Measurements from ENCODE around the gene ABCA8. TPM values are rescaled to one million over a fixed set of nuclear protein-coding genes. Genes with fewer than 3 reads are reported as not detected.

ABCA8 gene
- total RNA-seq, 1 donor from 2014 or later: not detected

GRCh38 chr17:68822719-68823289, 132.4 kb downstream of the ABCA8 start:
- Histone ChIP-seq H2AFZ (ENCODE audit: low read depth, low read length) (no peak overlapping the region), H4K20me1 (ENCODE audit: insufficient read depth, low read length) (no peaks in the 10 kb centered on the region), H3K4me2 (ENCODE audit: low read length) (peak overlapping the region; percentile 63), H3K4me3 (ENCODE audit: insufficient read depth, low read depth, low read length) (no peak overlapping the region), H3K4me1 (ENCODE audit: insufficient read depth, low read length) (peaks cover 26% of the 10 kb centered on the region), H3K27ac (ENCODE audit: low read depth, low read length) (no peak overlapping the region), H3K27me3 (ENCODE audit: insufficient read depth, low read length) (no peaks in the 10 kb centered on the region), H3K36me3 (ENCODE audit: insufficient read depth, low read length) (no peaks in the 10 kb centered on the region), H3K9ac (ENCODE audit: low read length) (no peak overlapping the region), H3K9me3 (ENCODE audit: insufficient read depth, low read depth, low read length) (no peaks in the 10 kb centered on the region), H3K79me2 (ENCODE audit: insufficient read depth, low read length) (no peaks in the 10 kb centered on the region)
- no peaks in the 10 kb centered on the region for H3K27me3 Mint-ChIP-seq (ENCODE audit: low read depth, unreplicated experiment)
- no peak for DNase-seq (ENCODE audit: low read depth)
- H3K9me3 Mint-ChIP-seq (ENCODE audit: unreplicated experiment): peaks cover under 1% of the 10 kb centered on the region
- TF ChIP-seq EZH2 (IDR thresholded peaks at IDR 0.05; ENCODE audit: insufficient read depth, low read length) (no peak), CTCF (IDR thresholded peaks at IDR 0.05; ENCODE audit: insufficient read depth, low read depth, low read length) (no peak)
- H3K27ac Mint-ChIP-seq (ENCODE audit: unreplicated experiment): no peak overlapping the region
- H3K4me1 Mint-ChIP-seq (ENCODE audit: low read depth, unreplicated experiment): peaks cover 18% of the 10 kb centered on the region
- H3K36me3 Mint-ChIP-seq (ENCODE audit: low read depth, unreplicated experiment): no peaks in the 10 kb centered on the region
- no peak overlapping the region for H3K4me3 Mint-ChIP-seq (ENCODE audit: unreplicated experiment)
- no peak for FAIRE-seq

- no peak overlapping the region for H3K27ac Mint-ChIP-seq (ENCODE audit: unreplicated experiment)
- no peak for FAIRE-seq
- DNase-seq (ENCODE audit: low read depth): peak; percentile 96
Observed at GRCh38 chr17:68821860-68822696, 133.1 kb downstream of the ABCA8 start.

More at GRCh38 chr17:68821860-68822696, 133.1 kb downstream of the ABCA8 start:
- H3K27ac ChIP-seq (ENCODE audit: low read depth, low read length): no peak overlapping the region
- peaks cover 18% of the 10 kb centered on the region for H3K4me1 Mint-ChIP-seq (ENCODE audit: low read depth, unreplicated experiment)
- H3K27me3 ChIP-seq (ENCODE audit: insufficient read depth, low read length): no peaks in the 10 kb centered on the region
- TF ChIP-seq EZH2 (IDR thresholded peaks at IDR 0.05; ENCODE audit: insufficient read depth, low read length) (no peak), CTCF (IDR thresholded peaks at IDR 0.05; ENCODE audit: insufficient read depth, low read depth, low read length) (no peak)
- peak overlapping the region; percentile 63 for H3K4me2 ChIP-seq (ENCODE audit: low read length)
- H3K36me3 Mint-ChIP-seq (ENCODE audit: low read depth, unreplicated experiment): no peaks in the 10 kb centered on the region
- H3K4me3 Mint-ChIP-seq (ENCODE audit: unreplicated experiment): no peak overlapping the region
- no peak overlapping the region for H3K9ac ChIP-seq (ENCODE audit: low read length)
- no peak overlapping the region for H2AFZ ChIP-seq (ENCODE audit: low read depth, low read length)
- no peaks in the 10 kb centered on the region for H3K36me3 ChIP-seq (ENCODE audit: insufficient read depth, low read length)
- H3K79me2 ChIP-seq (ENCODE audit: insufficient read depth, low read length): no peaks in the 10 kb centered on the region
- H3K27me3 Mint-ChIP-seq (ENCODE audit: low read depth, unreplicated experiment): no peaks in the 10 kb centered on the region
- no peaks in the 10 kb centered on the region for H4K20me1 ChIP-seq (ENCODE audit: insufficient read depth, low read length)
- no peaks in the 10 kb centered on the region for H3K9me3 ChIP-seq (ENCODE audit: insufficient read depth, low read depth, low read length)
- no peaks in the 10 kb centered on the region for H3K9me3 Mint-ChIP-seq (ENCODE audit: unreplicated experiment)
- no peak overlapping the region for H3K4me3 ChIP-seq (ENCODE audit: insufficient read depth, low read depth, low read length)
- H3K4me1 ChIP-seq (ENCODE audit: insufficient read depth, low read length): peaks cover 26% of the 10 kb centered on the region
